ENCODE measurements around the gene LPXN. TPM values are rescaled to one million over a fixed set of nuclear protein-coding genes. Genes with fewer than 3 reads are reported as not detected.

The LPXN gene
- total and polyA plus RNA-seq, 2 experiments from 2014 or later = 2.3 to 3.2 TPM

- H3K4me2 ChIP-seq = peak overlapping the region; percentile 79
- no peaks in the 10 kb centered on the region for H3K9me3 ChIP-seq (ENCODE audit: low read depth)
- no peaks in the 10 kb centered on the region for H3K36me3 ChIP-seq (replicated peaks; ENCODE audit: insufficient read depth, low read depth)
- H3K27ac ChIP-seq = peak overlapping the region; percentile 99
- 17% methylated on average over 2 of the region's 2 CpGs for WGBS (ENCODE audit: low lambda C conversion rate, missing lambda C conversion rate)
- peaks cover 23% of the 10 kb centered on the region for H4K20me1 ChIP-seq (ENCODE audit: insufficient read depth, poor library complexity, severe bottlenecking)
- no peaks in the 10 kb centered on the region for H3K9me2 ChIP-seq (replicated peaks; ENCODE audit: insufficient read depth)
- H3K79me2 ChIP-seq = peaks cover 68% of the 10 kb centered on the region
- H3K27me3 ChIP-seq = no peaks in the 10 kb centered on the region
- H3K4me3 ChIP-seq = peak overlapping the region; percentile 87
- H3K4me1 ChIP-seq (ENCODE audit: insufficient read depth) = peaks cover 23% of the 10 kb centered on the region
- H2AFZ ChIP-seq = peak overlapping the region; percentile 76
- TF ChIP-seq EZH2phosphoT487 (IDR thresholded peaks at IDR 0.05; ENCODE audit: low read depth, severe bottlenecking, unreplicated experiment) (no peak), EZH2 (IDR thresholded peaks at IDR 0.05; ENCODE audit: borderline replicate concordance) (no peak)
- no peak for DNase-seq (ENCODE audit: low spot score)
These were observed 4.7 kb upstream of the LPXN start for GRCh38 chr11:58580311-58580710.

GRCh38 chr11:58579192-58580129 lies 3.8 kb upstream of the LPXN start:
- H3K79me2 ChIP-seq = peaks cover 59% of the 10 kb centered on the region

GRCh38 chr11:58578635-58579191 lies 3.1 kb upstream of the LPXN start, which contains the start of gene ZFP91:
ZFP91 (plus strand) TSS chr11:58579063; CDS start chr11:58579282, 219 bp downstream.
- Histone ChIP-seq H2AFZ (peak within 1 kb of the TSS; percentile 76), H3K27me3 (no peaks in the 10 kb centered on the region), H3K4me2 (peak within 1 kb of the TSS; percentile 88), H3K36me3 (replicated peaks; ENCODE audit: insufficient read depth, low read depth) (no peaks in the 10 kb centered on the region), H3K9me2 (replicated peaks; ENCODE audit: insufficient read depth) (no peaks in the 10 kb centered on the region), H3K4me3 (peak within 1 kb of the TSS; percentile 87), H3K9me3 (ENCODE audit: low read depth) (no peaks in the 10 kb centered on the region), H3K79me2 (peaks cover 52% of the 10 kb centered on the region), H3K4me1 (ENCODE audit: insufficient read depth) (peaks cover 23% of the 10 kb centered on the region), H4K20me1 (ENCODE audit: insufficient read depth, poor library complexity, severe bottlenecking) (peaks cover 10% of the 10 kb centered on the region), H3K27ac (peak within 1 kb of the TSS; percentile 99)
- 1% methylated on average over 30 of the region's 51 CpGs for WGBS (ENCODE audit: low lambda C conversion rate, missing lambda C conversion rate)
- DNase-seq (ENCODE audit: low spot score) = peak; percentile 100
- TF ChIP-seq EZH2 (IDR thresholded peaks at IDR 0.05; ENCODE audit: borderline replicate concordance) (no peak), EZH2phosphoT487 (IDR thresholded peaks at IDR 0.05; ENCODE audit: low read depth, severe bottlenecking, unreplicated experiment) (no peak), CTCF (IDR thresholded peaks at IDR 0.05; ENCODE audit: poor library complexity) (no peak)

More at GRCh38 chr11:58579192-58580129, 3.8 kb upstream of the LPXN start:
- H3K27me3 ChIP-seq = no peaks in the 10 kb centered on the region
- peaks cover 18% of the 10 kb centered on the region for H4K20me1 ChIP-seq (ENCODE audit: insufficient read depth, poor library complexity, severe bottlenecking)
- peak overlapping the region; percentile 76 for H2AFZ ChIP-seq
- DNase-seq (ENCODE audit: low spot score) = peak; percentile 95
- peak overlapping the region; percentile 99 for H3K27ac ChIP-seq
- peaks cover 23% of the 10 kb centered on the region for H3K4me1 ChIP-seq (ENCODE audit: insufficient read depth)
- WGBS (ENCODE audit: low lambda C conversion rate, missing lambda C conversion rate) = 1% methylated on average over 54 of the region's 78 CpGs
- no peaks in the 10 kb centered on the region for H3K9me3 ChIP-seq (ENCODE audit: low read depth)
- peak overlapping the region; percentile 87 for H3K4me3 ChIP-seq
- TF ChIP-seq EZH2 (IDR thresholded peaks at IDR 0.05; ENCODE audit: borderline replicate concordance) (no peak), CTCF (IDR thresholded peaks at IDR 0.05; ENCODE audit: poor library complexity) (peak; percentile 75)
- no peaks in the 10 kb centered on the region for H3K9me2 ChIP-seq (replicated peaks; ENCODE audit: insufficient read depth)
- H3K4me2 ChIP-seq = peak overlapping the region; percentile 79
- H3K36me3 ChIP-seq (replicated peaks; ENCODE audit: insufficient read depth, low read depth) = no peaks in the 10 kb centered on the region

All from hepatocyte (in vitro differentiated cells).